GM18508 (cell line): ENCODE measurements around the gene HAGHL.

Experiments
- ATAC-seq: cut with Tn5 transposase; IDR thresholded peaks from one replicate; pipeline ENCODE4 v1.9.1; 2021; ENCODE audit warnings: moderate number of reproducible peaks; ENCODE audit not compliant: insufficient read depth, unreplicated experiment

Gene HAGHL

GRCh38 chr16:719815-720446 is 7.0 kb upstream of the HAGHL start:
- ATAC-seq = no peak

GRCh38 chr16:720447-720989 is 6.4 kb upstream of the HAGHL start:
- no peak for ATAC-seq

- no peak for ATAC-seq
These were observed 5.7 kb upstream of the HAGHL start, which contains the start of gene ANTKMT for GRCh38 chr16:720990-721764. TSS of gene ANTKMT (plus strand) at chr16:721146. CDS start at chr16:721275, 129 bp downstream.

GRCh38 chr16:721765-722540 is 5.0 kb upstream of the HAGHL start:
- ATAC-seq = no peak

GRCh38 chr16:722835-723633 is 3.9 kb upstream of the HAGHL start:
- ATAC-seq = no peak

GRCh38 chr16:723695-724094 is 3.2 kb upstream of the HAGHL start:
- ATAC-seq = no peak

GRCh38 chr16:724188-725040 is 2.5 kb upstream of the HAGHL start:
- no peak for ATAC-seq

GRCh38 chr16:725041-725376 is 1.9 kb upstream of the HAGHL start:
- ATAC-seq = no peak

- ATAC-seq = no peak
These were observed 1.3 kb upstream of the HAGHL start for GRCh38 chr16:725463-726187.

GRCh38 chr16:726188-726437 is 793 bp upstream of the HAGHL start:
- ATAC-seq = no peak

- no peak for ATAC-seq
These were observed 528 bp downstream of the HAGHL start for GRCh38 chr16:727291-727977.

GRCh38 chr16:728131-728889 is 1.4 kb downstream of the HAGHL start:
- ATAC-seq = no peak

- ATAC-seq = no peak
These were observed 2.2 kb downstream of the HAGHL start for GRCh38 chr16:728890-729744.

GRCh38 chr16:729768-730665 is 3.1 kb downstream of the HAGHL start:
- no peak for ATAC-seq

GRCh38 chr16:730666-731509 is 4.0 kb downstream of the HAGHL start:
- no peak for ATAC-seq
